C4-2B (cell line): ENCODE measurements around the gene MB.

Experiments
- H3K27ac ChIP-seq: fragments of 450-650 bp; 2 replicates; pipeline ENCODE4 v1.5.1; 2017
- ZFX ChIP-seq: fragments of 450-650 bp; IDR thresholded peaks from 2 replicates; pipeline ENCODE4 v1.6.1; 2017
- TF ChIP-seq, protein P1 (sequence below): fragments of 450-650 bp; conservative IDR thresholded peaks from 2 replicates; pipeline ENCODE4 v1.5.1; 2017; ENCODE audit warnings: mild to moderate bottlenecking

The MB gene

DNA sequence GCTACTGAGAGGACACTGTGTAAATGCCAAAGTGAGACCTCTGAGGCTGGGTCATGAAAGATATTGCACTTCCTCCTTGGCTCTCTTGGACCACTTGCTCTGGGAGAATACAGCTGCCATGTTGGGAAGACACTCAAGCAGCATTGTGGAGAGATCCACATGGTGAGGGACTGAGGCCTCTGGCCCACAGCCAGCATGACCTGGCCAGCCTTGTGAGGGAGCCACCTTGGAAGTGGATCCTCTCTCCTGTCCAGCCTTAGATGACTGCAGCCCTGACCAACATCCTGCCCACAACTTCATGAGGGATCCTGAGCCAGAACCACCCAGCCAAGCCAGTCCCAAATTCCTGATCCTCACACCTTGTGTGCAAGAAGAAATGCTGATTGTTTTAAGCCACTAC, 30.4 kb downstream of the MB start:
- TF ChIP-seq, protein P1, sequence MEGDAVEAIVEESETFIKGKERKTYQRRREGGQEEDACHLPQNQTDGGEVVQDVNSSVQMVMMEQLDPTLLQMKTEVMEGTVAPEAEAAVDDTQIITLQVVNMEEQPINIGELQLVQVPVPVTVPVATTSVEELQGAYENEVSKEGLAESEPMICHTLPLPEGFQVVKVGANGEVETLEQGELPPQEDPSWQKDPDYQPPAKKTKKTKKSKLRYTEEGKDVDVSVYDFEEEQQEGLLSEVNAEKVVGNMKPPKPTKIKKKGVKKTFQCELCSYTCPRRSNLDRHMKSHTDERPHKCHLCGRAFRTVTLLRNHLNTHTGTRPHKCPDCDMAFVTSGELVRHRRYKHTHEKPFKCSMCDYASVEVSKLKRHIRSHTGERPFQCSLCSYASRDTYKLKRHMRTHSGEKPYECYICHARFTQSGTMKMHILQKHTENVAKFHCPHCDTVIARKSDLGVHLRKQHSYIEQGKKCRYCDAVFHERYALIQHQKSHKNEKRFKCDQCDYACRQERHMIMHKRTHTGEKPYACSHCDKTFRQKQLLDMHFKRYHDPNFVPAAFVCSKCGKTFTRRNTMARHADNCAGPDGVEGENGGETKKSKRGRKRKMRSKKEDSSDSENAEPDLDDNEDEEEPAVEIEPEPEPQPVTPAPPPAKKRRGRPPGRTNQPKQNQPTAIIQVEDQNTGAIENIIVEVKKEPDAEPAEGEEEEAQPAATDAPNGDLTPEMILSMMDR: no peak
- no peak for TF ChIP-seq ZFX
- H3K27ac ChIP-seq: peak overlapping the region; percentile 83

DNA sequence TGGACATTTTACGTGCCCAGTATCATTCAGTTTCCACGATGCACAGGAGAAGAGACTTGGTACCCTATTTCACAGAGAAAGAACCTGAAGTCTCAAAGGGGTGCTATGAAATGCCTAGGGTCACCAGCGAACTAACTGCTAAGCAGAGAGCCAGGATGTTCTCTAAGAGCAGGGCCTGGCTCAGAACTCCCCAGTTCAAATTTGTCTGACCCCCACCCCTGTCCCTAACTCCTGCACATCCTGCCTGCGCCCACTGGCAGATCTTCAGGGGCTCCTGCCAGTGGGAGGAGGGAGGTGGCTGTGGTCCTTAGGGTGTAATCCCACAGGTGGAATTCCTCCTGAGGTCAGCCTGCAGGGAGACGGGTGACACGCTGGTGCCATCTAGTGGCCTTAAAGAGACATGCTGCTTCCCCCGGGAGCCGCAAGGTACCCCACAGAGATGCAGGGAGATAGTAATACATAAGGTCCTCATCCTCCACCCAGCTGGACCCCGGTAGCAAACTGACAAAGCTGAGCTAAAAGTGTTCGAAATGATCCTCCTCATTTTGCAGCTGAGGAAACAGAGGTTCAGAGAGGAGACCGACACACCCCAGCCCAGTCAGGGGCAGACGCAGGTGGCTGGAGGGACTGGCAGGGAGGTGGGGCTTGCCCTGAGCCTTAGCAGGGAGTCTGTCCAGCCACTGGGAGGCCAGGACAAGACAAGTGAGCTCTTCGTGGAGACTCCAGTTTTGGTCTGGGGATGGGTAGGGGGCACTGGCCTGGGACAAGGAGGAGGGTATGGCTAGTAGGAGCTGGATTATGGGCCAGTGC, 34.1 kb downstream of the MB start:
- peak overlapping the region; percentile 4; the same call in 1 of the 2 replicates for H3K27ac ChIP-seq
- TF ChIP-seq, protein P1: peak; percentile 98
- no peak for TF ChIP-seq ZFX

DNA sequence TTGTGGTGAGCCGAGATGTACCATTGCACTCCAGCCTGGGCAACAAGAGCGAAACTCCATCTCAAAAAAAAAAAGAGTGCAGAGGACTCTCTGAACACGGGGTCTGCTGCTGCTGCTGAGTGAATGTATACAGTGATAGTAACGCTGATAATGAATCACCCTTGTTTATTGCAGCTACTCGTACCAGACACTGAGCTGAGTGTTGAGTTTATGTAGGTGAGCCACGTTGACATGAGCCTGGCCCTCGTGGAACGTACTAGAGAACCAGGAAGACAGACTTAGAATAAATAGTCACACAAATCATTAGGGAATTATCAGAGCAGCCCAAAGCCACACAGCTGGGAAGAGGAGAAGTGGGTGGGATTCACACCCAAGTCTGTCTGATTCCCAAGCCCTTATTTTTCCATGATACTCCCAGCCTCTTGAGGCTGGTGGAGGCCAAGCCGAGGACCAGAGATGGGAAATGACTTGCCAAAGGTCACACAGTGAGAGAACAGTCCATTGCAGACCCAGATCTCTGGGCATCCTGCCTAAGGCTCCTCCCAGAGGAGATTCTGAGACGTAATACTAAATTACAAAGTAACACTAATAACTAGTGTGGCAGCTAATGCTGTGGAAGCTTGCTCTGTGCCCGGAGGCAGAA, 34.8 kb downstream of the MB start:
- 0 out of 2 replicates have a peak overlapping the region, but pooled peaks have one; percentile 4 for H3K27ac ChIP-seq
- TF ChIP-seq, protein P1: no peak
- no peak for TF ChIP-seq ZFX

DNA sequence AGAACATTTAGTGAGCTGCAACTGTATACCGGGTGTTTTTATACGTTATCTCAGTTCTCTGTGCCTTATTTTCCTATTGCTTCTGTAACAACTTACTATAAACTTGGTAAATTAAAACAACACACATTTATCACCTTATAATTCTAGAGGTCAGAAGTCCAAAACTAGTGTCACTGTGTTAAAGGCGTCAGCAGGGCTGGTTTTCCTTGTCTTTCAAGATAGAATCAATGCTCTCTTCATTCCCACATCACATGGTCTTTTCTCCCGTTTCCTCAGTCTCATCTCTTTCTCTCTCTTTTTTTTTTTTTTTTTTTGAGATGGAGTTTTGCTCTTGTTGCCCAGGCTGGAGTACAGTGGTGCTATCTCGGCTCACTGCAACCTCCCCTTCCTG, 36.1 kb downstream of the MB start:
- H3K27ac ChIP-seq: no peak overlapping the region
- TF ChIP-seq ZFX: no peak
- TF ChIP-seq, protein P1: no peak

DNA sequence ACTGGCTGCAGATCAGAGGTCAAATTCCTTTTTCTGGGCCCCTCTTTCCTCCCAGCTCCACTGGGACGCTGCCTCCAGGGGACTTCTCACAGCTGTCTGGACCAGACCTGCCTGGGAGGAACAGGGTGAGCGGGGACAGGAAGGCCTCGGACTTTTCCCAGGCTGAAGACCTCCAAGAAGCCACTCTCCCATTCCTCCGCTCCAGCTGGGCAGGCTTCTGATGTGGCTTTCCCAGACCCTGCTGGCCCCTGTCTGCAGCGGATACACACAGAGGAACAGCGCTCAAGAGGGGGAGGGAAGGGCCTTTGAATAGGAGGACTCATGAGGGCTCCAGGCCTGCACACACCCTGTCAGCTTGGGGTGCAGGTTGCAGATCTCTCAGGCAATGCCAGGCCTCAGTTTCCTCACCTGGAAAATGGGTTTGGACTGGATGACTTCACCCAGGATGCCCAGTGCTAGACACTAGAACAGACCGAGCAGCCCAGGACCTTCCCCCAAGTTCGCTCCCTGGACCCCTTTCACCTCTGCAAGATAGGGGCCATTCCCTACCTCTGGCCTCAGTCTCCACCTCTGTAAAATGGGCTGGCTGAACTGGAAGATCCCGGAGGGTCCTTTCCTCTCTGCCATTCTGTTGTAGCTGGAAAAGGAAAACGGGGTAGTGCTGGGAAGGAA, 36.6 kb downstream of the MB start:
- TF ChIP-seq, protein P1: no peak
- TF ChIP-seq ZFX: no peak
- no peak overlapping the region for H3K27ac ChIP-seq

DNA sequence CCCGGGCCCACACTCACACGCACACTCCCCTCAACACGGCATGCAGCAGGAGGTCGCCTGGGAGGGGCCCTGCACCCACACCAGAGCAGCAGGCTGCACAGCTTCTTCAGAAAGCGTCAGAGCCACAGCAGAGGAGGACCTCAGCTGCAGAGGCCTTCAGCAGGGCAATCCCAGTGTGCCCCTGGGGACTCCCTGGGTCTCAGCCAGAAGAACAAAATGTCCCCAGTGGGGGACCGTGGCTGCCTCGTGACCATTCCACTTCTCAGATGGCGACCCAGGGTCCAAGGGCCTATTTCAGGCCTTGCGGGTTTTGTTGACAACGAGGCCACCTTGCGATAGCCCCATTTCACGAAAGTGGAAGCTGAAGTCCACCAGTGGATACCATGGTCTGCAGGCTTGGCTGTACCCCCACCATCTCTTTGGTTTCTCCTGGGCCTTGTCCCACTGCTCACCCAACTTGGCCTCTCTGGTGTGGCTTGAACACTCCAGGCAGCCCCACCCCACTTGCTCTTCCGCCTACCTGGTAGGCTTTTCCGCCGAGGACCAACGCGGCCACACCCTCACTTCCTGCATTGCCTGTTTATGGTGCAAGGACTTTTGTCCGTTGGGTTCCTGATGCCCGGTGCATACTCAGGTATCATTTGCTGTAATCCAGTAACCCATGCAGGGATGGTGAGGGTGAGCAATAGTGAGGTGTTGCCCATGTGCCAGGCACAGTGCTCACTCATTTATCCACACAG, 38.1 kb downstream of the MB start:
- TF ChIP-seq, protein P1: no peak
- TF ChIP-seq ZFX: no peak
- H3K27ac ChIP-seq: no peak overlapping the region
